Measurements from ENCODE around the gene CLIC1.

- TF ChIP-seq EZH2 (IDR thresholded peaks at IDR 0.05; ENCODE audit: insufficient read depth, poor library complexity, severe bottlenecking) (no peak), EZH2phosphoT487 (IDR thresholded peaks at IDR 0.05; ENCODE audit: insufficient read depth, low read depth) (no peak)
These were observed 25.7 kb downstream of the CLIC1 start for GRCh38 chr6:31710523-31711219.
